ENCODE results near the gene ADAMTS3.

Gene ADAMTS3

DNA sequence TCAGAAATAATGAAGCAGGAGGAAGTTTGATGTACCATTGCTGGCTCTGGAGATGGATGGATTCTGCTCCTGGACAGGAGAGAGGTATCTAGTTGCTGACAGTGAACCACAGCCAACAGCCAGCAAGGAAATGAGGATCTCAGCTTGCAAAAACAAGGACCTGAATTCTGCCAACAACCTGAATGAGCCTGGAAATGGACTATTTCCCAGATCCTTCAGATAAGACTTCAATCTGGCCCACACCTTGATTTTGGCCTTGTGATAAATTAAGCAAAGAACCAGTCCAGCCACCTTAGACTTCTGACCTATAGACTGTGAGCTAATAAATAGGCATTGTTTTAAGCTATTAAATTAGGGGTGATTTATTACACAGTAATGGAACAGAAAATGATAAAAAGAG lies 220.3 kb downstream of the ADAMTS3 start:
- H3K36me3 ChIP-seq (ENCODE audit: control insufficient read depth in 2 of 2, insufficient read depth in 1 of 2, low read length in 2 of 2), result no peaks in the 10 kb centered on the region
- TF ChIP-seq ZEB2 (tag by site-specific recombination; IDR thresholded peaks at IDR 0.05) (no peak), ZNF19 (tag by site-specific recombination; IDR thresholded peaks at IDR 0.05; ENCODE audit: low read depth) (no peak), ZBTB20 (tag by site-specific recombination; IDR thresholded peaks at IDR 0.05) (no peak), ZNF324 (tag by site-specific recombination; IDR thresholded peaks at IDR 0.05) (no peak), GFI1B (tag by site-specific recombination; IDR thresholded peaks at IDR 0.05) (no peak), ZBTB1 (tag by site-specific recombination; IDR thresholded peaks at IDR 0.05) (no peak), ZNF10 (tag by site-specific recombination; IDR thresholded peaks at IDR 0.05) (no peak), ZNF391 (tag by site-specific recombination; IDR thresholded peaks at IDR 0.05; ENCODE audit: borderline replicate concordance, low read depth) (no peak), ZNF221 (tag by site-specific recombination; IDR thresholded peaks at IDR 0.05; ENCODE audit: borderline replicate concordance) (no peak)
- H3K4me3 ChIP-seq (ENCODE audit: low read depth, low read length), result no peak overlapping the region
- no peaks in the 10 kb centered on the region for H3K9me3 ChIP-seq (ENCODE audit: control insufficient read depth, insufficient read depth, low read depth, low read length)
- H3K27ac ChIP-seq (ENCODE audit: extremely low read depth, low read depth, low read length), result no peak overlapping the region
- H3K4me1 ChIP-seq (ENCODE audit: control insufficient read depth, insufficient read depth, low read length), result no peaks in the 10 kb centered on the region
- ChIA-PET POLR2A (no interaction called here), CTCF (no interaction called here)

DNA sequence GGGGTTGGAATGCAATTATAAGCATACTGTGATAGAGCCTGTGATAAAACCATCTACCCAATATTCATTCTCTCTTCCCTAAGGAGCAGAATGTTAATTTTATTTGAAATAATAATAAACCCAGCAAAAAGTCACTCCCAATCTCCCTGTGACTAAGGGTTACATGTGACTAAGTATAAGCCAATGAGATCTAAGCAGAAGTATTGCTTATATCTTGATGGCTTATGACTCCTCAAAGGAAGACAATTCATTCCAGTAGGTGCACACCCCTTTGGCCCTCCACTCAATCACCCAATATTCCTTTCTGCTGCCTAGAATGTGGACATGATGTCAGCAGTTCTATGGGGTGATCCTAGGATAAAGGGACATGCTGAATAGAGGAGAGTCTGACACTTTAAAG lies 224.6 kb downstream of the ADAMTS3 start:
- no peaks in the 10 kb centered on the region for H3K4me1 ChIP-seq (ENCODE audit: control insufficient read depth, insufficient read depth, low read length)
- ChIA-PET POLR2A (no interaction called here), CTCF (no interaction called here)
- no peak overlapping the region for H3K4me3 ChIP-seq (ENCODE audit: low read depth, low read length)
- no peaks in the 10 kb centered on the region for H3K36me3 ChIP-seq (ENCODE audit: control insufficient read depth in 2 of 2, insufficient read depth in 1 of 2, low read length in 2 of 2)
- no peak overlapping the region for H3K27ac ChIP-seq (ENCODE audit: extremely low read depth, low read depth, low read length)
- TF ChIP-seq KLF16 (tag by site-specific recombination; IDR thresholded peaks at IDR 0.05), result no peak
- TF ChIP-seq ZNF140 (tag by site-specific recombination; IDR thresholded peaks at IDR 0.05), result no peak
- TF ChIP-seq, protein P1, sequence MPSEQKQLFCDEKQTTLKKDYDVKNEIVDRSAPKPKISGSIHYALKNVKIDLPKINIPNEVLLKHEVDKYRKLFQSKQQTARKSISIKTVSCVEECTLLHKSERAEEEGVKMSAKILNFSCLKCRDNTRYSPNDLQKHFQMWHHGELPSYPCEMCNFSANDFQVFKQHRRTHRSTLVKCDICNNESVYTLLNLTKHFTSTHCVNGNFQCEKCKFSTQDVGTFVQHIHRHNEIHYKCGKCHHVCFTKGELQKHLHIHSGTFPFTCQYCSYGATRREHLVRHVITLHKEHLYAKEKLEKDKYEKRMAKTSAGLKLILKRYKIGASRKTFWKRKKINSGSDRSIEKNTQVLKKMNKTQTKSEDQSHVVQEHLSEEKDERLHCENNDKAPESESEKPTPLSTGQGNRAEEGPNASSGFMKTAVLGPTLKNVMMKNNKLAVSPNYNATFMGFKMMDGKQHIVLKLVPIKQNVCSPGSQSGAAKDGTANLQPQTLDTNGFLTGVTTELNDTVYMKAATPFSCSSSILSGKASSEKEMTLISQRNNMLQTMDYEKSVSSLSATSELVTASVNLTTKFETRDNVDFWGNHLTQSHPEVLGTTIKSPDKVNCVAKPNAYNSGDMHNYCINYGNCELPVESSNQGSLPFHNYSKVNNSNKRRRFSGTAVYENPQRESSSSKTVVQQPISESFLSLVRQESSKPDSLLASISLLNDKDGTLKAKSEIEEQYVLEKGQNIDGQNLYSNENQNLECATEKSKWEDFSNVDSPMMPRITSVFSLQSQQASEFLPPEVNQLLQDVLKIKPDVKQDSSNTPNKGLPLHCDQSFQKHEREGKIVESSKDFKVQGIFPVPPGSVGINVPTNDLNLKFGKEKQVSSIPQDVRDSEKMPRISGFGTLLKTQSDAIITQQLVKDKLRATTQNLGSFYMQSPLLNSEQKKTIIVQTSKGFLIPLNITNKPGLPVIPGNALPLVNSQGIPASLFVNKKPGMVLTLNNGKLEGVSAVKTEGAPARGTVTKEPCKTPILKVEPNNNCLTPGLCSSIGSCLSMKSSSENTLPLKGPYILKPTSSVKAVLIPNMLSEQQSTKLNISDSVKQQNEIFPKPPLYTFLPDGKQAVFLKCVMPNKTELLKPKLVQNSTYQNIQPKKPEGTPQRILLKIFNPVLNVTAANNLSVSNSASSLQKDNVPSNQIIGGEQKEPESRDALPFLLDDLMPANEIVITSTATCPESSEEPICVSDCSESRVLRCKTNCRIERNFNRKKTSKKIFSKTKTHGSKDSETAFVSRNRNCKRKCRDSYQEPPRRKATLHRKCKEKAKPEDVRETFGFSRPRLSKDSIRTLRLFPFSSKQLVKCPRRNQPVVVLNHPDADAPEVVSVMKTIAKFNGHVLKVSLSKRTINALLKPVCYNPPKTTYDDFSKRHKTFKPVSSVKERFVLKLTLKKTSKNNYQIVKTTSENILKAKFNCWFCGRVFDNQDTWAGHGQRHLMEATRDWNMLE (tag by site-specific recombination; conservative IDR thresholded peaks at IDR 0.05; ENCODE audit: low read depth), result no peak
- TF ChIP-seq, protein P2, sequence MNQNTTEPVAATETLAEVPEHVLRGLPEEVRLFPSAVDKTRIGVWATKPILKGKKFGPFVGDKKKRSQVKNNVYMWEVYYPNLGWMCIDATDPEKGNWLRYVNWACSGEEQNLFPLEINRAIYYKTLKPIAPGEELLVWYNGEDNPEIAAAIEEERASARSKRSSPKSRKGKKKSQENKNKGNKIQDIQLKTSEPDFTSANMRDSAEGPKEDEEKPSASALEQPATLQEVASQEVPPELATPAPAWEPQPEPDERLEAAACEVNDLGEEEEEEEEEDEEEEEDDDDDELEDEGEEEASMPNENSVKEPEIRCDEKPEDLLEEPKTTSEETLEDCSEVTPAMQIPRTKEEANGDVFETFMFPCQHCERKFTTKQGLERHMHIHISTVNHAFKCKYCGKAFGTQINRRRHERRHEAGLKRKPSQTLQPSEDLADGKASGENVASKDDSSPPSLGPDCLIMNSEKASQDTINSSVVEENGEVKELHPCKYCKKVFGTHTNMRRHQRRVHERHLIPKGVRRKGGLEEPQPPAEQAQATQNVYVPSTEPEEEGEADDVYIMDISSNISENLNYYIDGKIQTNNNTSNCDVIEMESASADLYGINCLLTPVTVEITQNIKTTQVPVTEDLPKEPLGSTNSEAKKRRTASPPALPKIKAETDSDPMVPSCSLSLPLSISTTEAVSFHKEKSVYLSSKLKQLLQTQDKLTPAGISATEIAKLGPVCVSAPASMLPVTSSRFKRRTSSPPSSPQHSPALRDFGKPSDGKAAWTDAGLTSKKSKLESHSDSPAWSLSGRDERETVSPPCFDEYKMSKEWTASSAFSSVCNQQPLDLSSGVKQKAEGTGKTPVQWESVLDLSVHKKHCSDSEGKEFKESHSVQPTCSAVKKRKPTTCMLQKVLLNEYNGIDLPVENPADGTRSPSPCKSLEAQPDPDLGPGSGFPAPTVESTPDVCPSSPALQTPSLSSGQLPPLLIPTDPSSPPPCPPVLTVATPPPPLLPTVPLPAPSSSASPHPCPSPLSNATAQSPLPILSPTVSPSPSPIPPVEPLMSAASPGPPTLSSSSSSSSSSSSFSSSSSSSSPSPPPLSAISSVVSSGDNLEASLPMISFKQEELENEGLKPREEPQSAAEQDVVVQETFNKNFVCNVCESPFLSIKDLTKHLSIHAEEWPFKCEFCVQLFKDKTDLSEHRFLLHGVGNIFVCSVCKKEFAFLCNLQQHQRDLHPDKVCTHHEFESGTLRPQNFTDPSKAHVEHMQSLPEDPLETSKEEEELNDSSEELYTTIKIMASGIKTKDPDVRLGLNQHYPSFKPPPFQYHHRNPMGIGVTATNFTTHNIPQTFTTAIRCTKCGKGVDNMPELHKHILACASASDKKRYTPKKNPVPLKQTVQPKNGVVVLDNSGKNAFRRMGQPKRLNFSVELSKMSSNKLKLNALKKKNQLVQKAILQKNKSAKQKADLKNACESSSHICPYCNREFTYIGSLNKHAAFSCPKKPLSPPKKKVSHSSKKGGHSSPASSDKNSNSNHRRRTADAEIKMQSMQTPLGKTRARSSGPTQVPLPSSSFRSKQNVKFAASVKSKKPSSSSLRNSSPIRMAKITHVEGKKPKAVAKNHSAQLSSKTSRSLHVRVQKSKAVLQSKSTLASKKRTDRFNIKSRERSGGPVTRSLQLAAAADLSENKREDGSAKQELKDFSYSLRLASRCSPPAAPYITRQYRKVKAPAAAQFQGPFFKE (tag by site-specific recombination; IDR thresholded peaks at IDR 0.05; ENCODE audit: borderline replicate concordance), result no peak
- TF ChIP-seq, protein P3, sequence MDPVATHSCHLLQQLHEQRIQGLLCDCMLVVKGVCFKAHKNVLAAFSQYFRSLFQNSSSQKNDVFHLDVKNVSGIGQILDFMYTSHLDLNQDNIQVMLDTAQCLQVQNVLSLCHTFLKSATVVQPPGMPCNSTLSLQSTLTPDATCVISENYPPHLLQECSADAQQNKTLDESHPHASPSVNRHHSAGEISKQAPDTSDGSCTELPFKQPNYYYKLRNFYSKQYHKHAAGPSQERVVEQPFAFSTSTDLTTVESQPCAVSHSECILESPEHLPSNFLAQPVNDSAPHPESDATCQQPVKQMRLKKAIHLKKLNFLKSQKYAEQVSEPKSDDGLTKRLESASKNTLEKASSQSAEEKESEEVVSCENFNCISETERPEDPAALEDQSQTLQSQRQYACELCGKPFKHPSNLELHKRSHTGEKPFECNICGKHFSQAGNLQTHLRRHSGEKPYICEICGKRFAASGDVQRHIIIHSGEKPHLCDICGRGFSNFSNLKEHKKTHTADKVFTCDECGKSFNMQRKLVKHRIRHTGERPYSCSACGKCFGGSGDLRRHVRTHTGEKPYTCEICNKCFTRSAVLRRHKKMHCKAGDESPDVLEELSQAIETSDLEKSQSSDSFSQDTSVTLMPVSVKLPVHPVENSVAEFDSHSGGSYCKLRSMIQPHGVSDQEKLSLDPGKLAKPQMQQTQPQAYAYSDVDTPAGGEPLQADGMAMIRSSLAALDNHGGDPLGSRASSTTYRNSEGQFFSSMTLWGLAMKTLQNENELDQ (tag by site-specific recombination; IDR thresholded peaks at IDR 0.05; ENCODE audit: low read depth), result no peak
- no peak for TF ChIP-seq TCF7L2 (IDR thresholded peaks at IDR 0.05; ENCODE audit: borderline replicate concordance, low read depth, low read length)
- no peak for TF ChIP-seq ZNF404 (tag by site-specific recombination; IDR thresholded peaks at IDR 0.05)
- TF ChIP-seq ZNF223 (tag by site-specific recombination; IDR thresholded peaks at IDR 0.05), result no peak
- TF ChIP-seq, protein P4, sequence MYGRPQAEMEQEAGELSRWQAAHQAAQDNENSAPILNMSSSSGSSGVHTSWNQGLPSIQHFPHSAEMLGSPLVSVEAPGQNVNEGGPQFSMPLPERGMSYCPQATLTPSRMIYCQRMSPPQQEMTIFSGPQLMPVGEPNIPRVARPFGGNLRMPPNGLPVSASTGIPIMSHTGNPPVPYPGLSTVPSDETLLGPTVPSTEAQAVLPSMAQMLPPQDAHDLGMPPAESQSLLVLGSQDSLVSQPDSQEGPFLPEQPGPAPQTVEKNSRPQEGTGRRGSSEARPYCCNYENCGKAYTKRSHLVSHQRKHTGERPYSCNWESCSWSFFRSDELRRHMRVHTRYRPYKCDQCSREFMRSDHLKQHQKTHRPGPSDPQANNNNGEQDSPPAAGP (tag by site-specific recombination; IDR thresholded peaks at IDR 0.05), result no peak
- TF ChIP-seq ZNF10 (tag by site-specific recombination; IDR thresholded peaks at IDR 0.05), result no peak
- TF ChIP-seq ZNF776 (tag by site-specific recombination; IDR thresholded peaks at IDR 0.05; ENCODE audit: borderline replicate concordance), result no peak
- no peak for TF ChIP-seq ZNF626 (tag by site-specific recombination; IDR thresholded peaks at IDR 0.05)
- no peak for TF ChIP-seq ZSCAN16 (tag by site-specific recombination; IDR thresholded peaks at IDR 0.05)
- TF ChIP-seq BCL11B (tag by site-specific recombination; IDR thresholded peaks at IDR 0.05; ENCODE audit: low read depth), result no peak
- no peaks in the 10 kb centered on the region for H3K9me3 ChIP-seq (ENCODE audit: control insufficient read depth, insufficient read depth, low read depth, low read length)

Data from HEK293 (cell line).